GM18502 (cell line): Measurements from ENCODE around the gene SFN.
A peak's percentile ranks its signal among the peaks of the same experiment; 100 is the strongest.
"Not testable (repeated sequence)": the region's sequence is repeated elsewhere in the genome, so short reads cannot be mapped to it uniquely, and the experiment has no call there.

Source experiments
- ATAC-seq: cut with Tn5 transposase; IDR thresholded peaks from one replicate; pipeline ENCODE4 v1.9.1; 2021; ENCODE audit warnings: mild to moderate bottlenecking; ENCODE audit not compliant: unreplicated experiment, poor library complexity

Gene SFN

GRCh38 chr1:26861286-26861701 lies 1.7 kb upstream of the SFN start:
- ATAC-seq, result no peak

- no peak for ATAC-seq
Observed at GRCh38 chr1:26861889-26862378, 1.0 kb upstream of the SFN start.

GRCh38 chr1:26863685-26864077 lies 732 bp downstream of the SFN start:
- ATAC-seq, result no peak

- ATAC-seq, result peak; percentile 94
Observed at GRCh38 chr1:26864610-26865480, 1.9 kb downstream of the SFN start.

GRCh38 chr1:26873097-26873496 lies 10.1 kb downstream of the SFN start:
- not testable (repeated sequence) for ATAC-seq

GRCh38 chr1:26874896-26875295 lies 11.9 kb downstream of the SFN start:
- no peak for ATAC-seq

GRCh38 chr1:26877326-26877725 lies 14.4 kb downstream of the SFN start:
- no peak for ATAC-seq

GRCh38 chr1:26879793-26880192 lies 16.8 kb downstream of the SFN start:
- no peak for ATAC-seq

- not testable (repeated sequence) for ATAC-seq
Observed at GRCh38 chr1:26881611-26882010, 18.7 kb downstream of the SFN start.

- ATAC-seq, result no peak
Observed at GRCh38 chr1:26882696-26883463, 19.9 kb downstream of the SFN start.

GRCh38 chr1:26887125-26887524 lies 24.2 kb downstream of the SFN start:
- no peak for ATAC-seq

- ATAC-seq, result no peak
Observed at GRCh38 chr1:26888231-26888630, 25.3 kb downstream of the SFN start.

- ATAC-seq, result peak; percentile 73
Observed at GRCh38 chr1:26889551-26890466, 26.9 kb downstream of the SFN start, which contains the start of gene GPN2. Gene GPN2, minus strand, starts transcription at chr1:26890283. Its CDS starts 187 bp downstream, at chr1:26890096.

GRCh38 chr1:26890467-26890796 lies 27.5 kb downstream of the SFN start:
- ATAC-seq, result peak; percentile 15

- ATAC-seq, result no peak
Observed at GRCh38 chr1:26894263-26894662, 31.3 kb downstream of the SFN start.

- ATAC-seq, result no peak
Observed at GRCh38 chr1:26897351-26897750, 34.4 kb downstream of the SFN start.

- ATAC-seq, result peak; percentile 87
Observed at GRCh38 chr1:26900001-26900814, 37.3 kb downstream of the SFN start, which contains the start of gene GPATCH3. Gene GPATCH3, minus strand, starts transcription at chr1:26900467. Its CDS starts 25 bp downstream, at chr1:26900442.

GRCh38 chr1:26900815-26901511 lies 38.0 kb downstream of the SFN start:
- ATAC-seq, result no peak
